IMR-90 (cell line): ENCODE measurements around the gene MID1IP1. TPM values are rescaled to one million over a fixed set of nuclear protein-coding genes. Genes with fewer than 3 reads are reported as not detected.

Source experiments
- ATAC-seq: fragments of 200-7000 bp; cut with Tn5 transposase; 2 replicates; pipeline ENCODE4 v1.9.1; 2020; ENCODE audit warnings: low read depth, mild to moderate bottlenecking, moderate library complexity
- BruUV-seq: library from RNA; stranded (reverse); fragments of 400-500 nt; replicated peaks from 2 replicates; lab custom pipeline; 2021; lab: Mats Ljungman, UMichigan
- CTCF ChIA-PET: fragments of 300-600 bp; formaldehyde crosslinking; extraction: SDS; loops from one replicate; lab custom pipeline; 2021; ENCODE audit warnings: antibody characterized with exemption; lab: Yijun Ruan, JAX
- POLR2A ChIA-PET: fragments of 300-600 bp; sonication (Branson Sonifier 250); formaldehyde crosslinking; loops from one replicate; lab custom pipeline; 2022; ENCODE audit warnings: antibody characterized with exemption; ENCODE audit not compliant: unreplicated experiment; lab: Charles Lee
- DNase-seq: peaks from one replicate; pipeline ENCODE4 v3.0.0; 2013
- H2AFZ ChIP-seq: replicated peaks from 2 replicates; pipeline ENCODE3; 2013; ENCODE audit warnings: low read length, mild to moderate bottlenecking; ENCODE audit not compliant: poor library complexity
- H2AK5ac ChIP-seq: 2 replicates; pipeline ENCODE4 v1.6.1; 2013; ENCODE audit warnings: low read depth, low read length, inconsistent platforms
- H2AK9ac ChIP-seq: replicated peaks from 2 replicates; pipeline ENCODE3; 2013; ENCODE audit warnings: mild to moderate bottlenecking, low read depth, low read length, moderate library complexity; ENCODE audit not compliant: poor library complexity
- H2BK120ac ChIP-seq: 2 replicates; pipeline ENCODE4 v1.6.1; 2013; ENCODE audit warnings: low read depth, low read length, inconsistent platforms
- H2BK15ac ChIP-seq: 3 replicates; pipeline ENCODE4 v1.6.1; 2013; ENCODE audit warnings: low read depth, low read length, inconsistent platforms
- H2BK20ac ChIP-seq: 2 replicates; pipeline ENCODE4 v1.6.1; 2013; ENCODE audit warnings: low read depth, mild to moderate bottlenecking, inconsistent platforms, low read length, moderate library complexity
- H2BK5ac ChIP-seq: 2 replicates; pipeline ENCODE4 v1.6.1; 2013; ENCODE audit warnings: mild to moderate bottlenecking, low read depth, low read length, inconsistent platforms; ENCODE audit not compliant: poor library complexity, severe bottlenecking
- H3K14ac ChIP-seq: replicated peaks from 2 replicates; pipeline ENCODE4 v1.6.1; 2013; ENCODE audit warnings: low read depth, low read length, inconsistent platforms
- H3K18ac ChIP-seq: 2 replicates; pipeline ENCODE4 v1.6.1; 2013; ENCODE audit warnings: low read depth, low read length, control low read depth
- H3K23ac ChIP-seq: 2 replicates; pipeline ENCODE4 v1.6.1; 2013; ENCODE audit warnings: low read depth, low read length, inconsistent platforms
- H3K27ac ChIP-seq: 2 replicates; pipeline ENCODE4 v1.5.1; 2013; ENCODE audit warnings: mild to moderate bottlenecking, control low read depth, low read length; ENCODE audit not compliant: insufficient read depth
- H3K27me3 ChIP-seq: 2 replicates; pipeline ENCODE4 v1.6.1; 2013; ENCODE audit warnings: low read length; ENCODE audit not compliant: control insufficient read depth, insufficient read depth
- H3K36me3 ChIP-seq: 2 replicates; pipeline ENCODE4 v1.6.1; 2013; ENCODE audit warnings: low read length, mixed read lengths; ENCODE audit not compliant: control insufficient read depth, insufficient read depth
- H3K4ac ChIP-seq: 2 replicates; pipeline ENCODE4 v1.6.1; 2013; ENCODE audit warnings: low read depth, low read length, inconsistent platforms
- H3K4me1 ChIP-seq: 2 replicates; pipeline ENCODE4 v1.6.1; 2013; ENCODE audit warnings: low read length, mixed read lengths; ENCODE audit not compliant: control insufficient read depth, insufficient read depth
- H3K4me2 ChIP-seq: 2 replicates; pipeline ENCODE4 v1.6.1; 2013; ENCODE audit warnings: low read depth, mild to moderate bottlenecking, control low read depth, low read length, moderate library complexity
- H3K4me3 ChIP-seq: 2 replicates; pipeline ENCODE4 v1.5.1; 2013; ENCODE audit warnings: low read depth, mild to moderate bottlenecking, control low read depth, low read length, moderate library complexity; ENCODE audit not compliant: insufficient read depth
- H3K56ac ChIP-seq: 2 replicates; pipeline ENCODE4 v1.6.1; 2013; ENCODE audit warnings: low read length, inconsistent platforms; ENCODE audit not compliant: insufficient read depth; ENCODE audit errors: extremely low read depth
- H3K79me1 ChIP-seq, 2 experiments: 2 replicates each; pipeline ENCODE4 v1.6.1; 2013; ENCODE audit warnings: low read length in 2 of 2, inconsistent platforms in 1 of 2, low read depth in 1 of 2
- H3K9ac ChIP-seq: 2 replicates; pipeline ENCODE4 v1.6.1; 2013; ENCODE audit warnings: low read depth, low read length, control low read depth
- H3K9me1 ChIP-seq: 2 replicates; pipeline ENCODE4 v1.6.1; 2013; ENCODE audit warnings: low read length, inconsistent platforms; ENCODE audit not compliant: insufficient read depth
- H3K9me3 ChIP-seq: 2 replicates; pipeline ENCODE4 v1.6.1; 2013; ENCODE audit warnings: low read length; ENCODE audit not compliant: control insufficient read depth, insufficient read depth
- H4K20me1 ChIP-seq: 2 replicates; pipeline ENCODE4 v1.6.1; 2013; ENCODE audit warnings: low read length, inconsistent platforms; ENCODE audit not compliant: insufficient read depth
- H4K5ac ChIP-seq: 2 replicates; pipeline ENCODE4 v1.6.1; 2013; ENCODE audit warnings: mild to moderate bottlenecking, low read depth, low read length, control low read depth
- H4K8ac ChIP-seq, 2 experiments: 2 replicates each; pipeline ENCODE4 v1.6.1; 2013; ENCODE audit warnings: low read depth in 2 of 2, low read length in 2 of 2, control low read depth in 1 of 2, inconsistent platforms in 1 of 2
- H4K91ac ChIP-seq: 2 replicates; pipeline ENCODE4 v1.6.1; 2013; ENCODE audit warnings: low read depth, low read length, inconsistent platforms; ENCODE audit not compliant: insufficient read depth
- BHLHE40 ChIP-seq: fragments of 150-350 bp; IDR thresholded peaks from 2 replicates; pipeline ENCODE4 v1.6.1; 2016; ENCODE audit warnings: mild to moderate bottlenecking, low read depth, low read length
- CEBPB ChIP-seq: IDR thresholded peaks from 2 replicates; pipeline ENCODE4 v1.6.1; 2012; ENCODE audit warnings: low read depth, low read length, improper control_type of control experiment
- CHD1 ChIP-seq: IDR thresholded peaks from 2 replicates; pipeline ENCODE4 v1.6.1; 2012; ENCODE audit warnings: low read depth, low read length, improper control_type of control experiment
- FOS ChIP-seq: fragments of 150-350 bp; IDR thresholded peaks from 2 replicates; pipeline ENCODE4 v1.6.1; 2016; ENCODE audit warnings: low read depth, low read length
- MAFK ChIP-seq: IDR thresholded peaks from 2 replicates; pipeline ENCODE4 v1.6.1; 2012; ENCODE audit warnings: low read depth, low read length, improper control_type of control experiment
- MAZ ChIP-seq: IDR thresholded peaks from 2 replicates; pipeline ENCODE4 v1.6.1; 2012; ENCODE audit warnings: low read depth, mild to moderate bottlenecking, low read length, improper control_type of control experiment, moderate library complexity, borderline replicate concordance
- MXI1 ChIP-seq: IDR thresholded peaks from 2 replicates; pipeline ENCODE4 v1.6.1; 2012; ENCODE audit warnings: low read depth, mild to moderate bottlenecking, low read length, moderate library complexity, borderline replicate concordance
- POLR2A ChIP-seq: IDR thresholded peaks from 2 replicates; pipeline ENCODE4 v1.6.1; 2012; ENCODE audit warnings: mild to moderate bottlenecking, low read depth, low read length
- RAD21 ChIP-seq: IDR thresholded peaks from 2 replicates; pipeline ENCODE4 v1.6.1; 2012; ENCODE audit warnings: low read length, improper control_type of control experiment
- RCOR1 ChIP-seq: IDR thresholded peaks from 2 replicates; pipeline ENCODE4 v1.6.1; 2012; ENCODE audit warnings: mild to moderate bottlenecking, low read length, improper control_type of control experiment; ENCODE audit not compliant: insufficient replicate concordance
- RFX5 ChIP-seq: IDR thresholded peaks from 2 replicates; pipeline ENCODE4 v1.8.0; 2012; ENCODE audit warnings: low read depth, mild to moderate bottlenecking, low read length, moderate library complexity
- SMC3 ChIP-seq: fragments of 150-350 bp; IDR thresholded peaks from 2 replicates; pipeline ENCODE4 v1.6.1; 2016; ENCODE audit warnings: low read depth, mild to moderate bottlenecking, antibody characterized with exemption, low read length, moderate library complexity
- USF2 ChIP-seq: fragments of 150-350 bp; IDR thresholded peaks from 2 replicates; pipeline ENCODE4 v1.6.1; 2017; ENCODE audit warnings: mild to moderate bottlenecking, antibody characterized with exemption, low read length, low read depth
- WGBS, 2 experiments: methylation state at CpG; one replicate each; pipeline versions ENCODE4 v1.1.5 to v1.1.7; 2013; ENCODE audit warnings: missing lambda C conversion rate in 2 of 2; ENCODE audit not compliant: insufficient read length in 1 of 2; ENCODE audit errors: extremely low coverage in 2 of 2; 5-methylcytosine and 5-hydroxymethylcytosine counted together
- dilution Hi-C: fragments of 300-500 bp; cut with HindIII; formaldehyde crosslinking; loops from one replicate; pipeline ENCODE4 v1.14.3; 2018; ENCODE audit warnings: low sequenced_read_pairs; ENCODE audit not compliant: unreplicated experiment
- in situ Hi-C: fragments of 300-500 bp; cut with MboI; formaldehyde crosslinking; loops from 3 replicates; pipeline ENCODE4 v1.14.3; 2019; ENCODE audit warnings: low sequenced_read_pairs, inconsistent platforms, mixed read lengths
- intact Hi-C: fragments of 100-400 bp; cut with micrococcal nuclease; formaldehyde crosslinking; loops from 2 replicates; pipeline ENCODE4 v1.10.0; 2022
- polyA plus RNA-seq, 3 experiments: library from polyadenylated mRNA; depleted of rRNA; stranded (reverse); fragments of >200 nt; gene quantifications; 2 replicates each; pipeline ENCODE4 v1.2.3, GENCODE V29; 2012; ENCODE audit warnings: low replicate concordance in 1 of 3
- total RNA-seq: library from RNA; depleted of rRNA; stranded (reverse); fragments of >200 nt; gene quantifications from 2 replicates; pipeline ENCODE4 v1.2.3, GENCODE V29; 2012

Gene MID1IP1
- total and polyA plus RNA-seq, 2 of the 4 experiments (the other 2 are of a cell fraction): 14.5 to 31.3 TPM

- H3K27me3 ChIP-seq: no peaks in the 10 kb centered on the region
- ATAC-seq: no peak
- CTCF ChIA-PET: interaction anchor here (0.6 kb wide), 1 partner anchor 1299 kb away, joined by 4 read pairs; no protein-coding TSS in a partner anchor
Observed at GRCh38 chrX:38841750-38842149, 40.5 kb downstream of the MID1IP1 start.

More at GRCh38 chrX:38841750-38842149, 40.5 kb downstream of the MID1IP1 start:
- Histone ChIP-seq H4K5ac (no peak overlapping the region), H2AK9ac (no peak overlapping the region), H2AFZ (no peak overlapping the region), H3K9ac (no peak overlapping the region), H3K4me3 (no peak overlapping the region), H2BK15ac (no peak overlapping the region), H3K79me1 (no peaks in the 10 kb centered on the region), H2AK5ac (no peak overlapping the region), H3K36me3 (no peaks in the 10 kb centered on the region), H3K27ac (no peak overlapping the region), H4K8ac (no peak overlapping the region), H2BK120ac (no peak overlapping the region), H2BK20ac (no peak overlapping the region), H4K91ac (no peak overlapping the region), H3K56ac (no peak overlapping the region), H3K14ac (no peak overlapping the region), H2BK5ac (no peak overlapping the region), H4K20me1 (no peaks in the 10 kb centered on the region), H3K4me1 (no peaks in the 10 kb centered on the region), H3K4ac (no peak overlapping the region), H3K4me2 (no peak overlapping the region), H3K23ac (no peak overlapping the region), H3K9me1 (no peaks in the 10 kb centered on the region), H3K18ac (no peak overlapping the region), H3K9me3 (no peaks in the 10 kb centered on the region)
- POLR2A ChIA-PET: no interaction called here
- in situ Hi-C loops (no loop called here), intact Hi-C loops (no loop called here), dilution Hi-C loops (no loop called here)
- TF ChIP-seq MXI1 (no peak), SMC3 (no peak), POLR2A (no peak), RAD21 (no peak), USF2 (no peak), RFX5 (no peak), CEBPB (no peak), BHLHE40 (no peak), CHD1 (no peak), FOS (no peak), RCOR1 (no peak), MAFK (no peak), MAZ (no peak)
- WGBS, 2 experiments: no CpG with 5 or more reads among the region's 2 CpGs
- BruUV-seq: no TSS peak
- DNase-seq: no peak
